GM21717 (cell line): ENCODE results near the gene PRDX5.

Source experiments
- ATAC-seq: cut with Tn5 transposase; IDR thresholded peaks from one replicate; pipeline ENCODE4 v1.9.1; 2021; ENCODE audit warnings: mild to moderate bottlenecking, moderate library complexity; ENCODE audit not compliant: unreplicated experiment

PRDX5 gene

DNA sequence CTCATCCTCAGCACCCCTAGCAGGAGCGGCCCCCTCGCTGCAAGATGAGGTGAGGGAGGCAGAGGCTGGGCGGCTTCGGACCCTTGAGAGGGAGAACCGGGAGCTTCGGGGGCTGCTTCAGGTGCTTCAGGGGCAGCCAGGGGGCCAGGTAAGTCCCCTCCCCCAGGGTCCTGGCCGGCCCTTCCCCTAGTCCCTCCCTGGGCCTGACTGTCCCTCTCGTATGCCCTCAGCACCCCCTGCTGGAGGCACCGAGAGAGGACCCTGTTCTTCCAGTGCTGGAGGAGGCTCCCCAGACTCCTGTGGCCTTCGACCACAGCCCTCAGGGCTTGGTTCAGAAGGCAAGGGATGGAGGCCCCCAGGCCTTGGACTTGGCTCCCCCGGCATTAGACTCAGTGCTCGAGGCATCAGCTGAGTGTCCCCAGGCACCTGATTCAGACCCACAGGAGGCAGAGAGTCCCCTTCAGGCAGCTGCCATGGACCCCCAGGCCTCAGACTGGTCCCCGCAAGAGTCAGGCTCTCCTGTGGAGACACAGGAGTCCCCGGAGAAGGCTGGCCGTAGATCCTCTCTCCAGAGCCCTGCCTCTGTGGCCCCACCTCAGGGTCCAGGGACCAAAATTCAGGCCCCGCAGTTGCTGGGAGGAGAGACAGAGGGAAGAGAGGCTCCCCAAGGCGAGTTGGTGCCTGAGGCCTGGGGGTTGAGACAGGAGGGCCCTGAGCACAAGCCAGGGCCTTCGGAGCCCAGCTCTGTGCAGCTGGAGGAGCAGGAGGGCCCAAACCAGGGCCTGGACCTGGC is 26.0 kb downstream of the PRDX5 start:
- ATAC-seq, result no peak

DNA sequence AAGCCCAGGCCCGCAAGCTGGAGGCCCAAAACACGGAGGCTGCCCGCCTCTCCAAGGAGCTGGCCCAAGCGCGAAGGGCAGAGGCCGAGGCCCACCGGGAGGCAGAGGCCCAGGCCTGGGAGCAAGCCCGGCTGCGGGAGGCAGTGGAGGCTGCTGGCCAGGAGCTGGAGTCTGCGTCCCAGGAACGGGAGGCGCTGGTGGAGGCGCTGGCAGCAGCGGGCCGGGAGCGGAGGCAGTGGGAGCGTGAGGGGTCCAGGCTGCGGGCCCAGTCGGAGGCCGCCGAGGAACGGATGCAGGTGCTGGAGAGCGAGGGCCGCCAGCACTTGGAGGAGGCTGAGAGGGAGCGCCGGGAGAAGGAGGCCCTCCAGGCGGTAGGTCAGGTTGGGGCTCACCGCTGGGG is 26.9 kb downstream of the PRDX5 start:
- ATAC-seq, result no peak

GRCh38 chr11:64347193-64347867 is 29.4 kb downstream of the PRDX5 start:
- no peak for ATAC-seq

DNA sequence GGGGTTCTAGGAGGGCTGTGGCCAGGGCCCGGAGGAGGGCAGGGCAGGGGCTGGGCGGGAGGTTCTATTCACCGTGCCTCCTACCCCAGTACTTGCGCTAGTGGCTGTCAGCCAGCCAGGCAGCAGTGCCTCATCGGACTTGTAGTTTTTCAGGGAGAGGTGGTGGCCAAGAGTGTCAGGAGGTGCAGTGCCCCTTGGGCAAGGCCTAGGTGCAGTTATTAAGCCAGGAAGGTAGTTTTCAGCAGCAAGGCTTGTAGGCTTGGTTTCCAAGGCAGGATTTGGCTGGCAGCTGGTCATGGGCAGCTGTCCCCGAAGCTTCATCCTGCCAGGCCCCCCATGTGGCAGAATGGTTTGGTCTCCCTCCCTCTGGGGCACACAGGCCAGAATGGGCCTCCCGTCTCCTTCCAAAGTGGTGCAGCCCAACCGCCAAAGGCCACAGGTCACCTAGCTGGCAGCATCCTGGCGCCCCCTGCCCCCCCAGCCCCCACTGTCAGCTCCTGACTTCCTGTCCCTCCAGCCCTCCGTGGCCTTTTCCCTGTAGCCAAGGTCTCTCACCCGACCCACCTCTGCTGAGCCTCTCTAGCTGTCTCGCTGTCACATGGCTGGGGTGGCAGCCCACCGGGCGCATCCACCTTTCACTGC is 30.6 kb downstream of the PRDX5 start:
- no peak for ATAC-seq

DNA sequence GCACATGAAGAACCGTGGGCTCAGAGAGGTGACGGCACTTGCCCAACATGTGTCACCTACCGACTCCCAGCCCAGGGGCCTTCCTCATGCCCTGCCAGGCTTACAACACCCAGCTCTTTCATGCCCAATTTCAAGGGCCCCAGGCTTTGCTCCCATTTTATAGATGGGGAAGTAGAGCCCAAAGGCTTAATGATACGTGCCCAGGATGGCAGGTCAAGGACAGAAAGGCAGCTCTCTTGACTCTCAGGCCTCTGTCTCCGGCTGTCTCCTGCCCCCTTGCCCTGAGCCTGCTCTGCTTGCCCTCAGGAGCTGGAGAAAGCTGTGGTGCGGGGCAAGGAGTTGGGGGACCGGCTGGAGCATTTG is 31.1 kb downstream of the PRDX5 start:
- ATAC-seq, result no peak

DNA sequence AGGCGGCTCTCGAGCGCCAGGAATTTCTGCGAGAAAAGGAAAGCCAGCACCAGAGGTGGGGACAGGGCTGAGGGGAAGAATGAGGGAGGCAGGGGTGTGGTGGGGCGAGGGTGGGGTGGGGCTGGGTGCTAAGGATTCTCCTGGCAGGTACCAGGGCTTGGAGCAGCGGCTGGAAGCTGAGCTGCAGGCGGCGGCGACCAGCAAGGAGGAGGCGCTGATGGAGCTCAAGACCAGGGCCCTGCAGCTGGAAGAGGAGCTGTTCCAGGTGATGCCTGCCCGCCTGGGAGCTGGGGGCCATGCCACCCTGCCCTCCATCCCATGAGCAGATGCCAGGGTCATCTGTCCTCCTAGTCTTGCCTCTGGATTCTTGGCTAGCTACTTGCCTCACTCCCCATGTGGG is 31.5 kb downstream of the PRDX5 start:
- no peak for ATAC-seq

GRCh38 chr11:64351136-64351631 is 33.3 kb downstream of the PRDX5 start:
- no peak for ATAC-seq

- ATAC-seq, result no peak
These were observed 34.4 kb downstream of the PRDX5 start for GRCh38 chr11:64352099-64352994.

GRCh38 chr11:64352995-64353714 is 35.2 kb downstream of the PRDX5 start:
- no peak for ATAC-seq

- no peak for ATAC-seq
These were observed 36.0 kb downstream of the PRDX5 start for GRCh38 chr11:64353715-64354506.

DNA sequence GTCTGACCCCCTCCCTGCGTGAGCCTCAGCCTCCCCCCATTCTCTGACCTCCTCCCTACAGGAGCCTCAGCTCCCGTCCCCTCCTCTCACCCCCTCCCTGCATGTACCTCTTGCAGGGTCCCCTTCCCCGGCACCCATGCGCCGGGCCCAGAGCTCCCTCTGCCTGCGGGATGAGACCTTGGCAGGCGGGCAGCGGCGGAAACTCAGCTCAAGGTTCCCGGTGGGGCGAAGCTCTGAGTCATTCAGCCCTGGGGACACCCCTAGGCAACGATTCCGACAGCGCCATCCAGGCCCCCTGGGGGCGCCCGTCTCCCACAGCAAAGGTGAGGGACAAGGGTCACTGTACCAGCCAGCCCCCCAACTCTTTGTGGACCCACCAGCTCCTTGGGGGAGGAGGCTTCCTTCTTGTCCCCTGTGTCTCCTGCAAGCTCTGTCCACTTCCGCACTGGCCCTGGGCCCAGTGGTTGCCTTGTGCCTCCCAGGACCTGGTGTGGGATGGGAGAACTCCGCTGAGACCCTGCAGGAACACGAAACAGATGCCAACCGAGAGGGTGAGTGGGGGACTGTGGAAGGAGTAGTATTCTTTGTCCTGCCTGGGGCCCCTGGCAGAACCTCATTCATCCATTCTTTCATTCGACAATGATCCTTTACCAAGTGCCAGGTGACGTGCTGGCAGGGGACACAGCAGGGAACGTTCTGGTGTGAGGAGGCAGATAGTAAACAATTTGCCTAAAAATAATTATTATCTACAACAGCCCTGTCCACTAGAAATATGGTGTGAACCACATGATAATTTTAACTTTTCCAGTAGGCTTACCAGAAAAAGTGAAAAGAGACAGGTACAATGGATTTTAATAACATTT is 37.4 kb downstream of the PRDX5 start:
- ATAC-seq, result no peak

GRCh38 chr11:64356498-64357411 is 38.8 kb downstream of the PRDX5 start:
- ATAC-seq, result no peak

- no peak for ATAC-seq
These were observed 39.5 kb downstream of the PRDX5 start for GRCh38 chr11:64357446-64357845.

DNA sequence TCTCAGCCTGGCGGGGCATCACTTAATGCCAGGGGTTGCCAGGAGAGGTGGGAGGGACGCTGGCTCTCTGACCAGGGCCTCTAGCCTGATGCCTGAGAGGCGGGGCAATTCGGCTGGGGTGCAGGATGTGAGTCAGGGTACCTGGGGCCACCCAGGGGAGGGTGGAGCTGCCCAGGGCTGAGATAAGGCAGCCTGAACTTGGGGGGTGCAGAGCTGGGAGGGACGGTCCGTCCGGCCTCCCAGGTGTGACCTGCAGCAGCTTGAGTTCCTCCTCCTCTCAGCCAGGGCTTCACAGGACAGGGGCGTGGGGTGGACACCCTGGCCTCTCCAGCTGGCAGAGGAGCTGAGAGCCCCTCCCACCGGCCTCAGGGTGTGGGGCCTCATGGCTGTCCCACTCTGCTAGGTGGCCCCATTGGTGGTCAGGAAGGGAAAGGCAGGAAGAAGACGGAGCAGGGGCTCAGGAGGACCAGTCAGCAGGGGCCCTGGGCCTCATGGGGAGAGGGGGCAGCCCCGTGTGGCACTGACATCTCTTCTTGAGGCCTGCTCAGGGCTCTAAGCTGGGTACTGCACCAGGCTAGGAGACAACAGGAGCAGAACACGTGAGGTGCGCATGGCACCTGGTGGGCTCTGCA is 40.1 kb downstream of the PRDX5 start:
- ATAC-seq, result no peak

- no peak for ATAC-seq
These were observed 40.6 kb downstream of the PRDX5 start for GRCh38 chr11:64358536-64358906.

DNA sequence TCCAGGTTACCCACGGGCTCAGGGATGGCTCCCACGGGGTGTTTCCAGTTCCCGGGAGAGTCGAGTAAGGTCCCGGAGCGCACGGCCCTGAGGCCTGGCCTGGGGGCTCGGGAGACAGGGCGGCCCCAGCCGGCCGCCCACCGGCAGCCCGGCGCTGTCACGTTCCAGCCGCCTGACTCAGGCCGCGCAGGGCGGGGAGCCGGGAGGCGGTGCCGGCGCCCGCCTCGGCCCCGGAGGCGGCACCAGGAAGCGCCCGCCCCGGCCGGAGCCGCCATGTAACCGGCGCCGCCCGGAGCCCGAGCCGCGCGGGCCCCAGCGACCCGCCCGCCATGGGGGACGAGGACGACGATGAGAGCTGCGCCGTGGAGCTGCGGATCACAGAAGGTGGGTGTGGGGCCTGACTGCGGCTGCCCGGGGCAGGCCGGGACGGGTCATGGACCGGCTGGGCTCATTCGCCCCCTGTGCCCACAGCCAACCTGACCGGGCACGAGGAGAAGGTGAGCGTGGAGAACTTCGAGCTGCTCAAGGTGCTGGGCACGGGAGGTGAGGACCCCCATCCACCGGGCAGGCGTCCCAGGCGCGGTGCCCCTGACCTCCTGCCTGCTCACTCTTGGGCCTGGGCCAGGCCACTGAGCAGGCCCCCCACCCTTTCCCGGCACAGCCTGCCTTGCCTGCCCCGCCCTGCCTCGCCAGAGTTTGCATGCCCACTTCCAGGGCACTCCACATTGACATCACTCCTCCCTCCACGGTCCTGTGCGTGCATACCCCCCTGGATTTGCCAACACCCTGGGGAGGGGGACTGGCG is 41.2 kb downstream of the PRDX5 start, which contains the start of gene RPS6KA4:
Gene RPS6KA4, plus strand, starts transcription at position 256 of the 805 bp plus-strand sequence. Its CDS starts 74 bp downstream, at position 330.
- ATAC-seq, result no peak
